ENCODE data around the gene FGD6. TPM values are rescaled to one million over a fixed set of nuclear protein-coding genes. Genes with fewer than 3 reads are reported as not detected.

FGD6 gene
- total RNA-seq, 2 experiments from 2014 or later: 0.78 to 1.1 TPM

DNA sequence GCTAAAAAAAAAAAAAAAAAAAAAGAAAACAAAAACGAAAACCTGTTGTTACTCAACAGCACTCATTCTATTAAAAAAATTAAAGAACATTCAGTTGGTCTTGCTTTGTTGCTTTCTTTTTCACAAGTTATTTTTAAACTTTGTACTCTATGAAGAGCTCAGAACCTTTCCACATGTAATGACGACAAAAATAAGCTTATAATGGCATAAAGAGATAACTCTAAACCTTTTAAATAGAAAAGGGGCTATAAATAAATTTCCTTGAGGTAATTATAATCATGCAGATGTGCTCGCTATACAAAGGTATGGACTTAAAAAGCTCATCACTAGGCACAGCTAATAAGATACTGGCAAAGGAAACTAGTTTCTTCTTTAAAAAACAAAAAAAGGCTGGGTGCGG lies 157.3 kb downstream of the FGD6 start:
- Mint-ChIP-seq H3K4me1 (ENCODE audit: low read depth) (no peaks in the 10 kb centered on the region), H3K36me3 (peaks cover 28% of the 10 kb centered on the region), H3K27me3 (no peaks in the 10 kb centered on the region), H3K4me3 (no peak overlapping the region), H3K27ac (no peak overlapping the region), H3K9me3 (no peaks in the 10 kb centered on the region)
- DNase-seq: no peak
- intact Hi-C loops (cut with micrococcal nuclease): no loop called here
- ChIA-PET POLR2A (no interaction called here), CTCF (no interaction called here)

DNA sequence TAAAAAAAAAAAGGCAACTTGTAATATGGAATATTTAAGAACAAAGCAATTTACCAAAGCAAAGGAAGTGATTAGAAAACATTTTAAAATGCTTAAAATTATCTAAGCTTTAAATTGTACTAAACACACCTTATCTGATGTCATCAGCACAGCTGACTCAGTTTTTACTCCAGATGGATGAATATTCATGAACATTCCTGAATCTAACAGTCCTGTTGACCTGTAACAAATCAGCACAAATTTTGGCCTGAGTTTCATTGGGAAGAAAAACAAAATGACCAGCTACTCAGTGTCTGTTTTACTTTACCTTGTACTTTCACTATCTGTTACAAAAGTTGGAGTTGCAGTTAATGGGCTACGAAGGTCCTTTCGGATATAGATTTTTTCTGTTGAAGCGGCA lies 159.8 kb downstream of the FGD6 start:
- no peaks in the 10 kb centered on the region for H3K4me1 Mint-ChIP-seq (ENCODE audit: low read depth)
- no peaks in the 10 kb centered on the region for H3K27me3 Mint-ChIP-seq
- POLR2A ChIA-PET: interaction anchor here (0.6 kb wide), 1 partner anchor 16 kb away, joined by 3 read pairs; the partner anchor contains the start of gene NR2C1
- H3K4me3 Mint-ChIP-seq: no peak overlapping the region
- intact Hi-C loops (cut with micrococcal nuclease): no loop called here
- no peak for DNase-seq
- CTCF ChIA-PET: no interaction called here
- no peaks in the 10 kb centered on the region for H3K9me3 Mint-ChIP-seq
- H3K27ac Mint-ChIP-seq: no peak overlapping the region
- H3K36me3 Mint-ChIP-seq: peaks cover 25% of the 10 kb centered on the region

DNA sequence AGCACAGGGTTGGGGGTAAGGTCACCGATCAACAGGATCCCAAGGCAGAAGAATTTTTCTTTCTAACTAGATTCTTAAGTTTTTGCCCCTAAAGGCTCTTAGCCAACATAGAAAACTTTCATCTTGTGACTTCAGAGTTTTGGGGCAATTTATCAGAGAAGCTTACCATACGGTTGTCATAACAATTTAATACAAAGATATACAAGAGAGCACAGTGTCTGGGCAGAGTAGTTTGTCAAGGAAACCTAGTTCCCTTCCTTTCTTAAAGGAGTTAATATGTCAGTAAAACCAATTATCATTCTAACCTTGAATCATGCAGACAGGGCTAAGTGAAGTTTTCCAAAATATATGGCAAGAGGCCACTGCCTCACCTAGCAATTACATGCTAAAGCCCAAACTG lies 162.2 kb downstream of the FGD6 start:
- Mint-ChIP-seq H3K9me3 (no peaks in the 10 kb centered on the region), H3K27me3 (no peaks in the 10 kb centered on the region), H3K27ac (no peak overlapping the region), H3K4me3 (no peak overlapping the region), H3K4me1 (ENCODE audit: low read depth) (no peaks in the 10 kb centered on the region), H3K36me3 (peaks cover 19% of the 10 kb centered on the region)
- intact Hi-C loops (cut with micrococcal nuclease): no loop called here
- POLR2A ChIA-PET: no interaction called here
- DNase-seq: no peak
- CTCF ChIA-PET: interaction anchor here (0.6 to 1.4 kb wide), 2 partner anchors 35 to 480 kb away, joined by 5 read pairs; no protein-coding TSS in a partner anchor

DNA sequence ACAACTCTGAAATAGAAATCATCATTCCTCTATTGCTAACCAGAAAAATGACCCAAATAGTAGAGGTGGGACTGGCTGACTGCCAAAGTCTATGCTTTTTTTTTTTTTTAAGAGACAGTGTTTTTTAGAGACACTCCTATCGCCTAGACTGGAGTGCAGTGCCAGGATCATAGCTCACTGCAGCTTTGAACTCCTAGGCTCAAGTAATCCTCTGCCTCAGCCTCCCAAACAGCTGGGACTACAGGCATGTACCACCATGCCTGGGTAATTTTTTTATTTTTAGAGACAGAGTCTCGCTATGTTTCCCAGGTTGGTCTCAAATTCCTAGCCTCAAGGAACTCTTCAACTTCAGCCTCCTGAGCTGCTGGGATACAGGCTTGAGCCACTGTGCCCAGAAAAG lies 163.1 kb downstream of the FGD6 start:
- Mint-ChIP-seq H3K36me3 (peaks cover 19% of the 10 kb centered on the region), H3K27me3 (no peaks in the 10 kb centered on the region), H3K4me1 (ENCODE audit: low read depth) (no peaks in the 10 kb centered on the region), H3K27ac (no peak overlapping the region), H3K4me3 (no peak overlapping the region), H3K9me3 (no peaks in the 10 kb centered on the region)
- POLR2A ChIA-PET: no interaction called here
- CTCF ChIA-PET: interaction anchor here (0.6 kb wide), 1 partner anchor 222 kb away, joined by 3 read pairs; no protein-coding TSS in a partner anchor
- DNase-seq: no peak
- intact Hi-C loops (cut with micrococcal nuclease): no loop called here

DNA sequence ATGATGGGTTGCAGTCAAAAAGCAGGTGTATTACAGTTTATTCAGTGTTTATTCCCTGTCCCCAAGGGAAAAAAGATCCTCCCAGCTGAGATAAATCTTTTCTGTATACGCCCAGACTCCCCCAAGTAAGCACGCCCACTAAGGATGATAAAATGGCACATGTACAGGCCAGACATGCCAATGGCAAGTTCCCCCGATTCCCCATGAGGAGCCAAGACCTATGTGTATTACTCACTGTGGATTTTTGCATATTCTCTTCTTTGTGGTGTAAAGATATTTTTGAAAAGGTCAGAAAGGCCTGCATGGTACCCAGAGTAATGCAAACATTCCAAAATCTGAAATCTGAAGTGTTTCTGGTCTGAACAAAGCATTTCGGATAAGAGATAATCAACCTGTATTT lies 166.0 kb downstream of the FGD6 start:
- H3K9me3 Mint-ChIP-seq: no peaks in the 10 kb centered on the region
- DNase-seq: no peak
- intact Hi-C loops (cut with micrococcal nuclease): no loop called here
- ChIA-PET CTCF (no interaction called here), POLR2A (no interaction called here)
- no peaks in the 10 kb centered on the region for H3K27me3 Mint-ChIP-seq
- H3K4me1 Mint-ChIP-seq (ENCODE audit: low read depth): no peaks in the 10 kb centered on the region
- no peak overlapping the region for H3K27ac Mint-ChIP-seq
- H3K36me3 Mint-ChIP-seq: peaks cover 28% of the 10 kb centered on the region
- no peak overlapping the region for H3K4me3 Mint-ChIP-seq

DNA sequence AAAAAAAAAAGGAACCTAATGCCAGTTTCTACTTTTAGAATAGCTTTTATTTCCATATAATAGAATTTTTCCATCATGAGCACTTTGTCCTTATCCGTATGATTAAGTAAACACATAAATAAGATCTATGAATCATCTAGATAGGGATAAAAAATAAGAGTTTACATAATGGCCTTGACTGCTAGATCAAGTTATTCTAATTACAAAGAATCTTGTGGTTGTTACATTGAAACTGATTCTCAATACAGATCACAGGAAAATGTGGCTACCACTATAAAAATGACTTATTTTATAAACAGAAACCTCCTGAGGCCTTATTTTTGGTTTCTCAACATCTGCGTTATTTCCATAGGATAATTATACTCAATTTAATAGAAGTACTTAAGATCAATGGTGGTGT lies 179.4 kb downstream of the FGD6 start:
- ChIA-PET CTCF (no interaction called here), POLR2A (no interaction called here)
- intact Hi-C loops (cut with micrococcal nuclease): no loop called here
- Mint-ChIP-seq H3K27me3 (no peaks in the 10 kb centered on the region), H3K4me1 (ENCODE audit: low read depth) (peaks cover 23% of the 10 kb centered on the region), H3K27ac (no peak overlapping the region), H3K36me3 (peaks cover 18% of the 10 kb centered on the region), H3K4me3 (no peak overlapping the region), H3K9me3 (no peaks in the 10 kb centered on the region)
- no peak for DNase-seq

DNA sequence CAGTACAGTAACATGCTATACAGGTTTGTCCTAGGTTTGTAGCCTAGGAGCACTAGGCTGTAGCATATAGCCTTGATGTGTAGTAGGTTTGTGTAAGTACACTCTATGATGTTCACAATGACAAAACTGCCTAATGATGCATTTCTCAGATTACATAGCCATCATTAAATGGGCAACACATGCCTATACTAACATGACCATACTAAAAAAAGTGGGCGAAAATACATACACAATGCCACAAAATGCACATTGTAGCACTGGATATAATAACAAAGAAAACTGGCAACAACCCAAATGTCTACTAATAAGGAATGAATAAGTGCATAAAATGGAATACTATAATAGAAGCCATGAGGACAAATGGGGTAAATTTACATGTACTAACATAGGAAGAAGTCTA lies 182.5 kb downstream of the FGD6 start:
- Mint-ChIP-seq H3K27me3 (no peaks in the 10 kb centered on the region), H3K27ac (no peak overlapping the region), H3K9me3 (no peaks in the 10 kb centered on the region), H3K36me3 (peaks cover 15% of the 10 kb centered on the region), H3K4me3 (no peak overlapping the region), H3K4me1 (ENCODE audit: low read depth) (peaks cover 18% of the 10 kb centered on the region)
- intact Hi-C loops (cut with micrococcal nuclease): no loop called here
- ChIA-PET POLR2A (no interaction called here), CTCF (no interaction called here)
- DNase-seq: no peak

Other genes with a start within 250 kb of the FGD6 start
- gene NDUFA12, start 213.8 kb downstream of the FGD6 start, total RNA-seq: 100 to 1,000 TPM; 150 to 156 TPM
- gene NR2C1, start 143.8 kb downstream of the FGD6 start, total RNA-seq: 10 to 100 TPM; 25.5 to 27.1 TPM
- 10 to 100 TPM; 50.7 to 54.4 TPM for gene VEZT, start 340 bp upstream of the FGD6 start, total RNA-seq

Measured in activated CD4-positive, alpha-beta memory T cell treated with anti-CD3 and anti-CD28 coated beads for 36 hours (primary cell).